HG02973 (cell line): ENCODE measurements around the gene SNX18.
"Not testable (repeated sequence)": the region's sequence is repeated elsewhere in the genome, so short reads cannot be mapped to it uniquely, and the experiment has no call there.

Source experiments
- ATAC-seq: cut with Tn5 transposase; IDR thresholded peaks from one replicate; pipeline ENCODE4 v1.9.1; 2021; ENCODE audit warnings: moderate library complexity; ENCODE audit not compliant: unreplicated experiment

Gene SNX18

DNA sequence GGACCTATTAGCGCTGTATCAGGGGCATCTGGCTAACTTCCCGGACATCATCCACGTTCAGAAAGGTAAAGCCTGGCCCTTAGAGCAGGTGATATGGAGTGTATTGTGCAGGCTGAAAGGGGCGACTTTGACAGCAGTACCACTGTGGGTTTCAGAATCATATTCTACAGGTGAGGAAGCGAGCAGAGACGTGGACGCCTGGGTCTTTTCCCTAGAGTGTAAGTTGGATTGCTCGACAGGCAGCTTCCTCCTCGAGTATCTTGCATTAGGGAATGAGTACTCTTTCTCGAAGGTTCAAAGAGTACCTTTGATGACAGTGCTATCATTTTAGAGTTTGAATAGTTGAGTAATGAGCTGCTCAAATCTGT, 1.9 kb downstream of the SNX18 start:
- no peak for ATAC-seq

- no peak for ATAC-seq
These were observed 2.9 kb downstream of the SNX18 start for GRCh38 chr5:54520438-54520846.

DNA sequence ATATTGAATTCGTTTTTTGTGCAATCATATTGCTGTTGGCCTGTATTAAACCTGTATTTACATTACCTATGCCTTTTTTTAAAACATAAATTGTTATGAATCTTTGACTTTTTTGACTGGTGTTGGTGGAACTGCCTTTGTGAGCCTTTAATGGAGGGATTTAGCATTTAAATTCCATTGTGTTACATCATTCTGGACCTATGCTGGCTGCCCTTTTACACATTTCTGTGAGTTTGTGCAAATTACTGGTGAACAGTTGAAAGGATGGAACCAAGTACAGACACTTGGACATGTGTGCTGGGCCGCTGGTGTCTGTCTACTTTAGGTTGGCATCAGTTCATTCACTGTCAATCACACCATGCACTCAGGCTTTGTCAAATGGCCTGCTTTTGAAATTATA, 3.4 kb downstream of the SNX18 start:
- ATAC-seq: no peak

DNA sequence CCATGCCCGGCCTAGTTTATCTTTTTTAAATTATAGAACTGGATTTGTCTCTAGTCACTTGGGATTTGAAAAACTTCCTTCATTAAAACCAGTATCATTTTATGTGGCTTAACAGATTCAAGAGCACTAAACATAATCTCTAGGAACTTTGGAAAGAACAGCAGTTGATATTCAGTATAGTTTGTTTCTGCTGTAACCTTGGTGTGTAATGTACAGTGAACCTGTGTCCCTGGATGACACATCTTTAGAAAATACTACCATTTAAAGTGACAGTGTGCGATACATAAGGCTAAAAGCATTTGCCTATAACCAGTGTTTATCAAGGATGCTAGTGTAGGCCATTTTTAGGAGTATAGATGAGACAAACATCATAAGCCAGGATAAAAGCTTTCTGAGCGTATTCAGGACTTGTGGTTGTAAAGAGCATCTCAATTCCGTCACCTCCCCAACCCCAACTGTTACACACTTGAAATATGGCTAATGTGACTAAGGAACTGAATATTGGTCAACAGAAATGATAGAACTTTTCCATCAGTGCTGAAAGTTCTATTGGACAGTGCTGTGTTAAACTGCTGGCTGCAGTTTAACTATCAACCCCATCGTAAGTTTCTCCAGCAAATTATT, 4.4 kb downstream of the SNX18 start:
- no peak for ATAC-seq

GRCh38 chr5:54523534-54523933, 6.0 kb downstream of the SNX18 start:
- no peak for ATAC-seq

- ATAC-seq: no peak
These were observed 6.5 kb downstream of the SNX18 start for GRCh38 chr5:54524082-54524481.

DNA sequence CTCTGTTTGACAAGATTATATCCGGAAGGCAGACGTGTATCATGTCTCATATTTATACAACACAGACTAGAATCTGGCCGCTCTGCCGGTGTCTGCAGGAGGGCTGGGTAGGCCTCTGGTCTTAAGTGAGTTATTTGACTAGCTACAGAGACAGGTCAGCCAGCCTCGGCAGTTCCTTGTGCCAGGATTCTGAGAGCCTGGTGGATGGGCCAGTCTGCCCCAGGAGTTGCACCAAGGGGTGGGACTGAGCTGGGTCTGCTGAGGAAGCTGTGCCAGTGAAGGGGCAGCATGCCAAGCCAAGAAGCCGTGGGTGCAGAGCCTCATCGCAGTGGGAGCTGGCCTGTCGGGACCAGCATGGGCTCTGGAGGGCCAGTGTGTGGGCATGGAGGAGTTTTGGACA, 7.1 kb downstream of the SNX18 start:
- no peak for ATAC-seq

DNA sequence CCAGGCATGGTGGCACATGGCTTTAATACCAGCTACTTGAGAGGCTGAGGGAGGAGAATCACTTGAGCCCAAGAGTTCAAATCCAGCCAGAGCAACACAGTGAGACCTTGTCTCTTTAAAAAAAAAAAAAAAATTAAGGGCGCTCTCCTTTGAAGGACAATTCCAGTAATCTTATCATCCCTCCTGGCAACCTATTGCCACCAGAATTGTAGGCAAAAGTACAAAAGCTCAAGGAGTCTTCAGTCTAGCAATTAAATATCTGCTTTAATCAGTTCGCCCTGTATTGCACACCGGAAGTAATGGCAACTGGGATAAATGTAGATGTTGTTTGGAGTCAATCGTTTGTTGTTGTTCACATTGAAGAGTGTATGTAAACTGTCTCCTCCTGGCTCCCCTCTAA, 7.7 kb downstream of the SNX18 start:
- no peak for ATAC-seq

DNA sequence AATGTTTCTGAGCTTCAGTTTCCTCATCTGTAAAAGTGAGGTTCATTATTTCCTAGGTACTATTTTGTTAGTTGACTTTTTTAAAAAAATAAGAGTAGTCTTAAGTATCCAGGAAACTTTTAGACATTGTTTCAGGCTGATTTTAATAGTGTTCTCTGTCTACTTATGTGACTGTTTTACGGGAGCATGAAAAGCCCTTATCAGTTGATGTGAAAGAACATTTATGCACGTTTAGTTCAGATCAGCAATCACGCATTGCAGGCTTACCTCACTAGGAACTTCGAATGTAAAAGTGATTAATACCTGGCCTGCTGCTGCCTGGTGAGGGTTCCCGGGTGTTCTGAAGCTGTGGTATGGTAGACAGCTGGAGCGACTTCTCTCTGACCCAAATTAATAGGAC, 8.1 kb downstream of the SNX18 start:
- no peak for ATAC-seq

- ATAC-seq: no peak
These were observed 9.2 kb downstream of the SNX18 start for GRCh38 chr5:54526604-54527288.

DNA sequence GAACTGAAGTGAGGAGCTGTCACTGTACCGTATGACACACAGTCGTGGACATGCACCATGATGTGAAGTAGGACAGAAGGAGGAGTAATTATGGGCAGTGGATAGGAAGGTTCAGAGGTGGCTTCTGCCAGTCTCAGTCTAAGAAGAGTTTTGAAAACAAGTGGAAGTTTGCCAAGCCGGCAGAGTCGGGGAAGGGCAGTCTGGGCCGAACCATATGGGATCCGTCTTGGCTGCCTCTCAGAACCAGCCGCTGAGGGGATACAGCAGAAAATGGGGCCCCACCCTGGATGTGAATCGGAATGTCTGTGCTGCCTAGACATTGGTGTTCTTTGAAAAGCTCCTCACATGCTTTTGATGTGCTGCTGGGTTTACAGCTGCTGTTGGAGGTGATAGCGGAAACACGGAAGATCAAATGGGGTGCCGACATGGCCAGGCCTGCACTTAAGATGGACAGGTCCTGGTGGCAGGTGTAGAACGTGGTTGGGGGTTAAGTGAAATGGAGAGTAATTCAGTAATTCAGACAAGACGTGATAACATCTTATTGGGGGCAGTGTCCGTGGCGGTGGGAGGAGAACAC, 11.2 kb downstream of the SNX18 start:
- no peak for ATAC-seq

DNA sequence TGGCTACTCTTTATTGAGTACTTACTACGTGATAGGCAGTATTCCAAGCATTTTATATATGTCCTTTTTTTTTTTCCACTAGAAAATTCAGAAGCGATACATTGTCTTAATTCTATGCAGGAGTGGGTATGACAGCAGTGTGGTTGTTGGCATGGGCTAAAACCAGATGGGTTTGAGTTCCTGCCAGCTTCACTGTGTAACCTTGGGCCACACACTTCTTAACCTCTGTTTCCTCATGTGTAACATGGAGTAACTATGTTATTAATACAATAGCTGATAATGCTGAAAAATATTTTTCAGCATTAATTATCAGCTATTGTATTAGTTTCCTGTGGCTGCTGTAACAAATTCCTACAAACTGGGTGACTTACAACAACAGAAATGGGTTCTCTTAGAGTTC, 12.0 kb downstream of the SNX18 start:
- ATAC-seq: no peak

GRCh38 chr5:54531546-54531945, 14.0 kb downstream of the SNX18 start:
- ATAC-seq: no peak

DNA sequence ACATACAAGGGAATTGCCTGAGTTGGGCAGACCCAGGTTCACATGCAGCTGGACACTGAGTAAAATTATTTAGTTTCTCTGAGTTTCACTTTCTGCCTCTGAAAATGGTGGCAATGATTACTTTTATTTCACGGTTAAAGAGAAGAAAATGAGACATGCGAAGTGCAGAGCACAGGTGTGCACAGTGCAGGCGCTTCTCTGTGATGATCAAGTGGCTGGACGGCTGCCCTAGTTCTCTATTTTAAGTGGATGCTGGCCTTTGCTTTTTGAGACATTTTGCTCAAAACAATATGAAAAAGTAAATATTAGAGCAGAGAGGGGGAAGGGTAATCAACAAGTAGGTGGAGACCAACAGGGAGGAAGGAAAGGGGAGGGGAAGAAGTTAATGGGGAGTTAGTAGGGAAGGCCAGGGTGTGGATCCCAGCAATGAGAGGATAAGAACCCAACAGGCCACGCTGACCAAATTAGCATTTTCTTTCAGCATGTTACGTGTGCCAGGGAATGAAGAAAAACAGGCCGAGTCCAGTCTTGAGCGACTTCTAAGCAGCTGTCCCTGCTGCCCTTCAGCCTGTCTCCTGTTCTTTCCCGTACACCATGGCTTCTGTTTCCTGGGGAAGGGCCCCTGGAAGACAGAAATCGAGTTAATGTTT, 16.1 kb downstream of the SNX18 start:
- no peak for ATAC-seq

DNA sequence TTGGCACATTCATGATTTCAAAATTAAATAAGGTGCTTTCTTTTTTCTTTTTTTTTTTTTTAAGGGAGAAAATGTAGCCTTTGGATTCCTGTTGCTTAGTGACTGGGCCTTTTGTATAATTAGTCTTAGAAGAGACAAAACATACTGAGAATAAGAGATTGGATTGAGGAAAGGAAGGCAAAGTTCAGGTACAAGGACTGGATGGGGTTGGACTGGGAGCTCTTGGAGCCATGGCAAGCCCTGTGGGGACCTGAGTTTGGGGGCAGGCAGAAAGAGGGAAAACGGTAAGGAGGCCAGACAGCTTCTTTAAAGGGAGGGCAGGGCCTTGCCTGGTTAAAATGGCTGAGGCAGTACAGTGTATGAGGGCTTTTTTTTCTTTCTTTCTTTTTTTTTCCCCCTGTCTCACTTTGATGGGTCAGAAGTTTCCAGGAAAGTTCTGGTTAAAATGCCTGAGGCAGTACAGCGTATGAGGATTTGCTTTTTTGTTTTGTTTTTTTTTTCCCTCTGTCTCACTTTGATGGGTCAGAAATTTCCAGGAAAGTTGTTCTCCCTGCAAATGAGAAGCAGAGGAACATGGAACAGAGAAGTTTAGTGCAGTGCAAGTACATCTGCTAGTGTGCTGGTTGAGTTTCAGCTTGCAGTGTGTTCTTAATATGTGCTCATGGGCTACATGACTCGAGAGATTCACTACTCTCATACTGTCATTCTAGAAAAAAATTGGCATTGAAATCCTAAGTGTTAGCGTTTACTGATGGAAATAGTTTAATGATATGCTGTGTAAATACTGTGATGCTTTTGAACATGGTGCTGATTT, 16.8 kb downstream of the SNX18 start:
- ATAC-seq: no peak

DNA sequence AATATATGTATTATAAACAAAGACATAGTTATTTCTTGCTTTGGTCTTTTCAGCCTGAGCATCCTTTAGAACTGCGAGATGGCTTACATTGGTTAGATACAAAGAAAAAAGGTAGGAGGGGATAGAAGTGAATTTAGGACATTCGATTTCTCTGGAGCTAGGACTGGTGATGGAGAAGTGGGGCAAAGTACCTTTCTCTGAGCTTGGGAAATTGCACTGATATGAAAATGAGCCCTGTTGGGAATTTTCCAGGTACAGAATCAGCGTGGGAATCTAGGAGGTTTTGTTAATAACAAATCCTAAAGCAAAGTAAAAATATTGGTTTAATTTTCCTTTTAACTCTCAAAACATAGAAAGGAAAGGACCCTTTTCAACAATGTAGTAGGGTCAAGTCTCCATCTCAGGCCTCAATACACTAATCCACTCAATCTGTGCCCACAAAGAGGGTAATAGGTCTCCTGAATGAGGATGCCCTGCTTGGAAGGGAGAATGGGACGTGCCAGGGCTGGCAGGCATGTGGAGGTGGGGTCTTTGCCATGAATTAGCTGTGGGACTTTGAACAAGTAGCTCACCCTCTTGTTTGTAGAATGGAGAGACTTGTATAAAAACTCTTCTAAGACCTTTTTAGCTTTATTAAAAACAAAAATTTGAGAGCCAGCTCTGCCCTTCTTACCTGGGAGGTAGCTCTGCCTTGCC, 17.7 kb downstream of the SNX18 start:
- no peak for ATAC-seq

DNA sequence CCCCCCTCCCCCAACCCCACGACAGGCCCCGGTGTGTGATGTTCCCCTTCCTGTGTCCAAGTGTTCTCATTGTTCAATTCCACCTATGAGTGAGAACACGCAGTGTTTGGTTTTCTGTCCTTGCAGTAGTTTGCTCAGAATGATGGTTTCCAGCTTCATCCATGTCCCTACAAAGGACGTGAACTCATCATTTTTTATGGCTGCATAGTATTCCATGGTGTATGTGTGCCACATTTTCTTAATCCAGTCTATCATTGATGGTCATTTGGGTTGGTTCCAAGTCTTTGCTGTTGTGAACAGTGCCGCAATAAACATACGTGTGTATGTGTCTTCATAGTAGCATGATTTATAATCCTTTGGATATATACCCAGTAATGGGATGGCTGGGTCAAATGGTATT, 18.8 kb downstream of the SNX18 start:
- ATAC-seq: not testable (repeated sequence)

- not testable (repeated sequence) for ATAC-seq
These were observed 19.3 kb downstream of the SNX18 start for GRCh38 chr5:54536861-54537260.

DNA sequence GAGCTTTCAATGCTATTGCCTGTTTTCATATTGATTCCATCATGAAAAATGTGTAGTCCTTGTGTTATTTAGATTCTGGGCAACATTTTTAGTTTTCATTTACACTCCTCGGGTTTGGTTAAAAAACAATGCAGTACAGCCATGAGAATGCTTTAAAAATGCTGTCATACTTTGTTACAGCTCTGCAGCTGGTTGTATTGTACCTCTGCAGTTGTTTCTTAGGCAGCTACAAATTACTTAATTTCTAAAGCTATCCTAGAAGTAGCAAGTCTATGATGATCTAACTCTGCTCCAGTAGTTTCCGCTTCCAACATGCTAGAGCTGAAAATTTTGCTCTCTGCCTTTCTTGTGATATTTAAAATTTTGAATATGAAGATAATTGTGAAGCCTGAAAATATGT, 20.2 kb downstream of the SNX18 start:
- no peak for ATAC-seq

GRCh38 chr5:54538156-54538555, 20.6 kb downstream of the SNX18 start:
- ATAC-seq: no peak

DNA sequence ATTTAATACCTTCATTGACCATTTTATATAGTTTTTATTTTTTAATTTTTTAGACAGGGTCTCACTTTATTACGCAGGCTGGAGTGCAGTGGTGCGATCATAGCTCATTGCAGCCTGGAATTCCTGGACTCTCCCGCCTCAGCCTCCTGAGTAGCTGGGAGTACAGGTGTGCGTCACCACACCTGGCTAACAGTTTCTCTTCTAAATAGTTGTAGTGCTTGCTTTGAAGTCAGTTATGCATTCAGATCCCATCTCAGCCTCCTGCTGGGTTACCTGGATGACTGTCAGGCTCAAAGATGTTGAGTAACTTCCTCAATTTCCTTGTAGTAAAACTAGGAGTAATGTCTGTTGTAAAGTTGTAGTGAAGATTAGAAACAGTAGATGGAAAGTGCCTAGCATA, 21.4 kb downstream of the SNX18 start:
- no peak for ATAC-seq
